UCSD-AML1 (cell line): ENCODE measurements around the gene CCDC192.

Experiments used
- DNase-seq: peaks from one replicate; lab custom pipeline; 2025; ENCODE audit not compliant: unreplicated experiment; lab: John Stamatoyannopoulos, UW

Gene CCDC192

GRCh38 chr5:127916885-127917573, 213.8 kb downstream of the CCDC192 start:
- DNase-seq, result no peak

GRCh38 chr5:127919006-127919796, 216.0 kb downstream of the CCDC192 start:
- DNase-seq, result no peak

- DNase-seq, result no peak
Observed at GRCh38 chr5:127919818-127920217, 216.6 kb downstream of the CCDC192 start.

DNA sequence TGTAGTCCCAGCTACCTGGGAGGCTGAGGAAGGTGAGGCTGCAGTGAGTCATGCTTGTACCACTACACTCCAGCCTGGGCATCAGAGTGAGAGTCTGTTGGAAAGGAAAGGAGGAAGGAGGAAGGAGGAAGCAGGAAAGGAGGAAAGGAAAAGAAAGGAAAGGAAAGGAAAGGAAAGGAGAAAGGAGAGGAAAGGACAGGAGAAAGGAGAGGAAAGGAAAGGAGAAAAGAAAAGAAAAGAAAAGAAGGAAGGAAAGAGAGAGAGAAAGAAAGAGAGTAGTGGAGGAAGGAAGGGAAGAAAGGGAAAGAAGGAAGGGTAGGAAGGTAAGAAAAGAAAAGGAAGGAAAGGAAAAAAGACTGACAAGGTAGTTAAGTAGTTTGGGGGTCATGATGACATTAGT, 217.7 kb downstream of the CCDC192 start:
- no peak for DNase-seq

DNA sequence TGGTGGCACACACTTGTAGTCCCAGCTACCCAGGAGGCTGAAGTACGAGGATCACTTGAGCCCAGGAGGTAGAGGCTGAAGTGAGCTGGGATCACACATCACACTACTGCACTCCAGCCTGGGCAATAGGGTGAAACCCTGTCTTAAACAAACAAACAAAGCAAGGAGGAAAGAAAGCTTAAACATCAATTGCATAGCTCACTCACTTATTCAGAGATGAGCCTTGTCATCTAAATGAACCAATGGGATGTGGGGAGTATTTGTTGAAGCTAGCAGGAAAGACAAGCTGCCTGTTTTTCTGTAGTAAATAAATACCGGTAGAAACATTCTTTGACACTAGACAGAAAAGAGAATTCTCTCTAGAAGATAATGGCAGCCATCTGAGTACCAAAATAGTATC, 219.4 kb downstream of the CCDC192 start:
- no peak for DNase-seq

DNA sequence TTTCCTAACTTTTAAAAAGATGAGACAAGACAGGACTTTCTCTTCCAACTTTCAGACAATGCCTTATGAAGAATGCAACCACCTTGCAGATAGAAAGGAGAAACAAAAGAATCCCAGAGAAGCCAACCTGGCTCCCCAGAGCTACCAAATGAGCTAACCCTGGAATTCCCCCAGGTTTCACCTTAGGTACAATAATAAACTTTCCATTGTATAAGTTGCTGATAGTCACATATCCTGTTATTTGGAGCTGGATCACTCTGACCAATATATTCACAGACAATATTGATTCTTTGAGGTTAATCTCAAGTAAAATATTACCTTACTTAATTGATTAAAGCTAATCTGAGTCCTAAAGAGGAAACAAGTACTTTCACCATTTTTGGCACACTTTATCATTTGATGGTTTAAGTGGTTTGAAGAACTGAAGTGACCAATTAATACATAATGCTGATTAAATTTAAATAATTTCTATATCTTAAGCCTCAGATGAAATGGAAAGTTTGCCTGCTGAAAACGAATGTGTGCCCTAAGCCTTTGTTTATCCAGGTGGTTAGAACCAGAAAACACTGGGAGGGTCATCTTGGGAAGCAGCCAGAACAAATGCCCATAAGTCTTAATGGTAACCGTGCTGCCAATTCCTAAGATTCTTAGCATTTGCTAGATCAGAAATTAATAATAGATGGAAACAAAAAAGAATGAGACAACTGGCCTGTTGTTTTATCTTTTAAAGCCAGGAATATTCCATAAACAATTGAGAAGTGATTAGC, 220.8 kb downstream of the CCDC192 start:
- no peak for DNase-seq

DNA sequence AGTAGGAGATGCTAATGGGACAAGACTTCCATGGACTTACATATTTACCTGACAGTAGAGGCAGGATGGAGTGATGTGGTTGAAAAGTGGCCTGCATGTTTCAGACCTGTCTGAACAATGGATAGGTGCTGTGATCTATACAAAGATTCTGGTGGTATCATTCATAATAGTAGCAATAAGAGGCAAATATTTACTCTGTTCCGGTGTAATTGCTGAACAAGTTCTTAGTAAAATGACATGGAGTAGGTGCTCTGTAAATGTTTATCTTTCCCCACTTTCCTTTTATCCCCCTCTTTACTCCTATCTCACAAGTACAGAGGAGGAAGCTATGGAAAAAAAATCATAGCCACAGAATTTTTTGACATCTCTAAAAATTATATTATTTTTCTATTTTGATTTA, 221.4 kb downstream of the CCDC192 start:
- DNase-seq, result no peak

DNA sequence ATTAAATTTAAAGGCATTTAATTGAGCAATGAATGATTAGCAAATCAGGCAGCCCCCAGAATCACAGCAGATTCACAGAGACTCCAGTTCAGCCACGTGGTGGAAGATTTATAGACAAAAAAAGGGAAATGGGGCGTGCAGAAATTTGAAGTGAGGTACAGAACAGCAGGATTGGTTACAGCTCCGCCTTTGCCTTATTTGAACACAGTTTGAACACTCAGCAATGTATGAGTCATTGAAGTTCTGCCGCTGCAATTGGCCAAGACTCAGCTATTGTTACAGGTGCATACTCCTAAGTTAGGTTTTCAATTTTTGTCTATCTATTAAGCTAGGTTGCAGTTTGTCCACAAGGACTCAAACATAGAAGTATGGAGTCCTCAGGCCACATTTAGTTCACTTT, 222.7 kb downstream of the CCDC192 start:
- DNase-seq, result no peak

DNA sequence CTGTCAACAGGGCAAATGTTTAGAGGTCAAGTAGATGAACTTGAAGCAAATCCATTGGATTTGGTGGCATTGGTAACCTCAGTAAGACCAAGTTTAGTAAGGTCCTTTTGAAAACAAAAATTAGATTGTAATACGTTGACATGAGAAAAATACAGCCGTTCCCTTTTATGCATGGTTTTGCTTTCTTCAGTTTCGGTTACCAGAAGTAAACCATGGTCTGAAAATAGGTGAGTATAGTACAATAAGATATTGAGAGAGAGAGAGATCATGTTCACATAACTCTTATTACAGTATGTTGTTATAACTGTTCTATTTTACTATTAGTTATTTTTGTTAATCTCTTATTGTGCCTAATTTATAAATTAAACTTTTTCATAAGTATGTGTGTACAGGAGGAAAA, 223.8 kb downstream of the CCDC192 start:
- no peak for DNase-seq

GRCh38 chr5:127928053-127928452, 224.9 kb downstream of the CCDC192 start:
- no peak for DNase-seq

- no peak for DNase-seq
Observed at GRCh38 chr5:127930311-127930710, 227.1 kb downstream of the CCDC192 start.

GRCh38 chr5:127931396-127931795, 228.2 kb downstream of the CCDC192 start:
- no peak for DNase-seq

GRCh38 chr5:127933348-127933747, 230.2 kb downstream of the CCDC192 start:
- no peak for DNase-seq

DNA sequence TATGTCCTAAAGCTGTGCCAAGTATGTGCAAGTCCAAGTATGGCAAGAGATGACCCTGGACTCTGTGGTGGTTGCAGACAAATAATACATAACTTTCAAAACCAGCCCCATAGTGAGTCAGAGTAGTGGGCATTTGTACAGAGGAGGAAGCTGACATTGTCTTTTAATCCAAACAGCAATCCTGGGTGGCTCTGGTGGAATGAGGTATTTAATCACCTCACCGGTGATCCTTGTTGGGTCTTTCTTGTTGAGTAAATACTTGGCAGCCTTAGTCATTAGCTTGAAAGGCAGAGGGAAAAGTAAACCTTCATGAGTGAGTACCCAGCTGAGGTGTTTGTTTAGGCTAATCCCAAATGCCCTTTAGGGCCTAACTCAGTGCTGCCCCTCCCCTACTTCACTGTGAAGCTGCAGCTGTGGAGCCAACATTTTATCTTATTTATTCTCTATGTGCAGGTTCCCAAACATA, 231.6 kb downstream of the CCDC192 start:
- no peak for DNase-seq

GRCh38 chr5:127935398-127935797, 232.2 kb downstream of the CCDC192 start:
- DNase-seq, result no peak

DNA sequence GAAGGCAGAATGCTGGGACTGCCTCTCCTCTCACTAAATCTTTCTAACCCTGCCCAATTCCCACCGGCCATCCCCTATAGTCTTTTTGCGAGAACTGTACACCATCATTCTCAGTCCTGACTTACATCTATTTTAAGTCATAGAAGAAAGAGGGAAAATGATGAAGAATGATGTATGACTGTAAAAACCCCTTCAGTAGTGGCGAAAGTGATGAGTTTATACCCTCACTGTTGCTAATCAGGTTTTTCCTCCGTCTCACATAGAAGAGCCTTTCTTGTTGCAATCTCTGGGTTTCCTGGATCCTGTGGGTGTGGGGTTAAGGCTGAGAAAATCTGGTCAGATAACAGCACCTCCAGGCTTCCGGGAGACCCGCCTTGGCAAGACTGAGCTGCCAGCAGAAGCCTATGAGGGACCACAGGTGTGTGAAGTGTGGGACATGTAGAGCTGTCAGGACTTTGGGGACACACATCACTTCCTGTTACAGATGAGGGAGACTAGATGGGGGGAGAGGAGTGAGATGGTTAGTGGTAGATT, 233.3 kb downstream of the CCDC192 start:
- DNase-seq, result no peak

DNA sequence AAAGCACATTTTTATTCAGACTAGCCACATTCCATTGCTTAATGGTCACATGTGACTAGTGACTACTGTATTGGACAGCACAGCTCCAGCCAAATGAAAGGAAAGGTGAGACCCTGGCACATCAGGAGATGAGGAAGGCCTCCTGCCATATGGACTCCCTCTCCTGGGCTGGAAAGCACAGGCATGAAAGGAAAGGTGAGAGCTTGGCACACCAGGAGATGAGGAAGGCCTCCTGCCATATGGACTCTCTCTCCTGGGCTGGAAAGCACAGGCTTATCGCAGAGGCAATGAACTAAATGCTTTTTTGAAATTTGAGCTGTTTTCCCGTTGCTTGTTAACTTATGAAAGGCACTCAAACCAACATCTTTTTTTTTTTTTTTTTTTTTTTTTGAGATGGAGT, 235.6 kb downstream of the CCDC192 start:
- no peak for DNase-seq

DNA sequence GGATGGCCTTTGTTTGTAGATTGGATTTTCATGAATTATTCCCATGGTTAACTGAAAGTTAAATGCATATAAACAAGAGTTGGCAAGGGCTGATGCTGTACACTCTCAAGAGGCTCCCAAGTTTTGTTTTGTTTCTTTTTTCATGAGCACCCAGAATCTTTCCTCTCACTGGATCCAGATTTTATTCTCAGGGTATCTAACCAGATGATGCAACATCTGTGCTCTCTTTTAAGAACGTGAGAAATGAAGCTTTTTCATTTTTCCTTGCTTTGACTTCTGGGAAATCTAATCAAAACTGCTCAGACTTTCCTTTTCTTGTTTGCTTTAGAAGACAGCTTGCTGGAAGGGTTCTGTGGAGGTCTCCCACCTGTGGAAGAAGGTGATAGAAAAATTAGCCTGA, 237.7 kb downstream of the CCDC192 start:
- no peak for DNase-seq

DNA sequence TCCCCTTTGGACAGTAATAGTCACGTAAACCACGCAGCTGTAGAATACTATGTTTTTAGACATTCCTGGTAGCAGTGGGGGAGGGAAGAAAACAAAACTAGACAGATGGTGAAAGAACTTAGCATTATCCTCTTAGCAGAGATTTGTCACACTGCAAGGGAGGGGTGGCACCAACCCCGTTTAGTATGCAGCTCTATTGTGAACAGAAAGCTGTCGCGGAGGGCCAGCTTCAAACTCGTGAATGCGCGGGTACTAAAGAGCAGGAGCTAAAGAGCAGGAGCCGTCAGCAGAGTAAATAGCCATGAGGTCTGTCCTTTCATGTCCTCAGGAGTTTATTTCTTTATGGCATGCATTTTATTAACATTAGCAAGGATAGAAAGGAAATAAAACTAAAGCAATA, 238.5 kb downstream of the CCDC192 start:
- DNase-seq, result no peak

GRCh38 chr5:127942246-127943060, 239.3 kb downstream of the CCDC192 start:
- DNase-seq, result no peak

- DNase-seq, result no peak
Observed at GRCh38 chr5:127943061-127943371, 239.8 kb downstream of the CCDC192 start.
